ENCODE measurements around the gene SFXN4. TPM values are rescaled to one million over a fixed set of nuclear protein-coding genes. Genes with fewer than 3 reads are reported as not detected.

Gene SFXN4
- total and polyA plus RNA-seq, 9 of the 15 experiments (the other 6 are each of a cell fraction or from before 2014, with no cell fraction given): 40.1 to 97.8 (median 54.5) TPM

GRCh38 chr10:119177708-119178371, 12.3 kb upstream of the SFXN4 start (continued):
- TF ChIP-seq MGA (IDR thresholded peaks at IDR 0.05) (peak; percentile 48; the same call in 1 of the 2 replicates), ZNF696 (CRISPR knock-in tag; conservative IDR thresholded peaks at IDR 0.05) (no peak), ZNF436 (CRISPR knock-in tag; IDR thresholded peaks at IDR 0.05) (no peak), BRCA1 (IDR thresholded peaks at IDR 0.05) (no peak), BRCA1 (CRISPR knock-in tag; IDR thresholded peaks at IDR 0.05) (no peak), ZBED1 (IDR thresholded peaks at IDR 0.05) (no peak), HBP1 (CRISPR knock-in tag; IDR thresholded peaks at IDR 0.05) (no peak), RHOXF2B (CRISPR knock-in tag; conservative IDR thresholded peaks at IDR 0.05) (no peak), MTA1 (IDR thresholded peaks at IDR 0.05; ENCODE audit: borderline replicate concordance) (no peak), NRF1 (conservative IDR thresholded peaks at IDR 0.05 in 1 of 2, IDR thresholded peaks at IDR 0.05 in 1 of 2) (no peak), SMARCA5 (IDR thresholded peaks at IDR 0.05) (no peak), SRF (CRISPR knock-in tag; IDR thresholded peaks at IDR 0.05) (no peak), SMAD3 (CRISPR knock-in tag; conservative IDR thresholded peaks at IDR 0.05) (no peak), NFRKB (IDR thresholded peaks at IDR 0.05; ENCODE audit: low read depth) (0 out of 2 replicates have a peak, but pooled peaks have one; percentile 26), CBFA2T2 (conservative IDR thresholded peaks at IDR 0.05) (no peak), KLF6 (CRISPR knock-in tag; IDR thresholded peaks at IDR 0.05; ENCODE audit: borderline replicate concordance) (no peak), HNRNPUL1 (IDR thresholded peaks at IDR 0.05; ENCODE audit: low read length) (no peak)
